H1 (cell line): ENCODE data around the gene NRXN3. TPM values are rescaled to one million over a fixed set of nuclear protein-coding genes. Genes with fewer than 3 reads are reported as not detected.

ENCODE experiments used
- ATF3 ChIP-seq: IDR thresholded peaks from 2 replicates; pipeline ENCODE4 v1.6.1; 2011; ENCODE audit warnings: low read depth, mild to moderate bottlenecking, low read length; ENCODE audit not compliant: insufficient read depth
- RAD21 ChIP-seq, 2 experiments: IDR thresholded peaks in 1 of 2; conservative IDR thresholded peaks in 1 of 2; 2 replicates each; pipeline ENCODE4 v1.6.1; 2011; ENCODE audit warnings: low read depth in 2 of 2, low read length in 2 of 2, improper control_type of control experiment in 1 of 2, inconsistent platforms in 1 of 2, mild to moderate bottlenecking in 1 of 2, moderate library complexity in 1 of 2
- TBP ChIP-seq: IDR thresholded peaks from 2 replicates; pipeline ENCODE4 v1.6.1; 2011; ENCODE audit warnings: low read depth, low read length, improper control_type of control experiment
- polyA plus RNA-seq, 7 experiments: library from polyadenylated mRNA; depleted of rRNA in 3 of 7; stranded (reverse) in 5 of 7; unstranded in 2 of 7; fragments of >200 nt in 5 of 7; fragments of 200-250 nt in 2 of 7; gene quantifications; 1 replicate in 5 of 7; 2 replicates in 1 of 7; 4 replicates in 1 of 7; pipeline versions ENCODE4 v1.2.1 to v1.2.3, GENCODE V29; 2011 to 2013; ENCODE audit warnings: missing spikeins in 2 of 7, mixed read lengths in 2 of 7
- total RNA-seq: library from RNA; stranded (reverse); fragmentation: NEBNext Ultra II Directional; extraction: Animal tissue kit (Norgen Biotek cat#: 25700); gene quantifications from 2 replicates; pipeline ENCODE4 v1.2.1, GENCODE V29; 2021
- TF ChIP-seq, protein P1 (sequence below): IDR thresholded peaks from 2 replicates; pipeline ENCODE4 v1.6.1; 2011; ENCODE audit warnings: low read length, improper control_type of control experiment

Gene NRXN3
- total and polyA plus RNA-seq, 2 of the 8 experiments (the other 6 are each of a cell fraction or from before 2014, with no cell fraction given), result 2.6 to 4.1 TPM

GRCh38 chr14:79056879-79057278 is 886.7 kb downstream of the NRXN3 start (continued):
- TF ChIP-seq ATF3, result no peak
- TF ChIP-seq, protein P1, sequence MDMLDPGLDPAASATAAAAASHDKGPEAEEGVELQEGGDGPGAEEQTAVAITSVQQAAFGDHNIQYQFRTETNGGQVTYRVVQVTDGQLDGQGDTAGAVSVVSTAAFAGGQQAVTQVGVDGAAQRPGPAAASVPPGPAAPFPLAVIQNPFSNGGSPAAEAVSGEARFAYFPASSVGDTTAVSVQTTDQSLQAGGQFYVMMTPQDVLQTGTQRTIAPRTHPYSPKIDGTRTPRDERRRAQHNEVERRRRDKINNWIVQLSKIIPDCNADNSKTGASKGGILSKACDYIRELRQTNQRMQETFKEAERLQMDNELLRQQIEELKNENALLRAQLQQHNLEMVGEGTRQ, result no peak
- no peak for TF ChIP-seq TBP
- TF ChIP-seq RAD21 (IDR thresholded peaks at IDR 0.05 in 1 of 2, conservative IDR thresholded peaks at IDR 0.05 in 1 of 2; ENCODE audit: low read depth in 2 of 2, low read length in 2 of 2), result no peak
